HG03571 (cell line): Measurements from ENCODE around the gene CBLB.
"Not testable (repeated sequence)": the region's sequence is repeated elsewhere in the genome, so short reads cannot be mapped to it uniquely, and the experiment has no call there.

Experiments used
- ATAC-seq: cut with Tn5 transposase; IDR thresholded peaks from one replicate; pipeline ENCODE4 v1.9.1; 2021; ENCODE audit not compliant: unreplicated experiment

CBLB gene

GRCh38 chr3:105762749-105763658 lies 105.8 kb downstream of the CBLB start:
- no peak for ATAC-seq

- ATAC-seq: not testable (repeated sequence)
These were observed 106.6 kb downstream of the CBLB start for GRCh38 chr3:105762214-105762613.

DNA sequence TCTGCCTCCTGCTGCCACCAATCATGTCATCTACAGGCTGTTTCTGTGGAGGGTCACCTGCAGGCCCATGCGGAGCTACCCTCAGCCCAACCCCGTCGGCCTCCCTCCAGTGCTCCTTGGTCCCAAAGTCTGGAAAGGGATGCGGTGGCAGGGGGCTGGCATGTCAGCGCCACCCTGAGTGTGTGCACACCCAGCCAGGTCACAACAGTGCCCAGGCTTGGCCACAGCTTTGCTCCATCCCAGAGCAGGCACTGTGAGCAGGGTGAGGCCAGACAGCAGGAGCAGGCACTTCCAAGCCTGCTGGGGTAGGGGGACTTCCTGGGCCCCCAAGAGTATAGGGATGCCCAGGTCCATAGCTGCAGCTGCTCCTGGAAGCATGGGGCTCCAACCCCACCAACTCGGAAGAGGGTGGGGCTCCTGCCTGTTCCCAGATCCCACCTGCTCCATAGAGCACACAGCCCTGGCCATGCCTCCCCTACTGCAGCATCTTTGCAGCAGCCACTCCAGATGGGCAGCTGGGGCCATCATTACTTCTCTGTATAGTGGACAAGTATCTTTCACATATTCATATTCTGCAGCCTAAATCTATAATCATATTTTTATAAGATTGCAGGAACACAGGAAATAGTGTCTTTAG lies 109.3 kb downstream of the CBLB start:
- no peak for ATAC-seq

DNA sequence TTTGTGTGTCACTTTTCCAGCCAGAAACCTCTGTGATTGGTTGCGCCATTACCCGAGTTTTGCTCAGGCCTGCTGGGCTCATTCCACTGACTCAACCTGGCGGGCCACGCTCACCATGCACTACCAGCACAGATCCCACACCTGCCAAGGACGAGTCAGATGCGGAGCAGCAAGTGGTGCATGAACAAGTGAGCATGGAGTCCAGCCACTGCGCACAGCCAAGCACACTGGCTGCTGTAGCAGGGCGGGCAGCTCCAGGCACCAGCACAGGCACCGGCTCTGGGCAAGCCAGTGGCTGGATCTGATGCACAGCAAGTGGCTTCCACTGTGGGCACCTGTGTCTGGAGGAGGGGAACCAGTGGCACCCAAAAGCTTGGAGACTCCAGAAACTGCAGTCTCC lies 110.4 kb downstream of the CBLB start:
- ATAC-seq: no peak

DNA sequence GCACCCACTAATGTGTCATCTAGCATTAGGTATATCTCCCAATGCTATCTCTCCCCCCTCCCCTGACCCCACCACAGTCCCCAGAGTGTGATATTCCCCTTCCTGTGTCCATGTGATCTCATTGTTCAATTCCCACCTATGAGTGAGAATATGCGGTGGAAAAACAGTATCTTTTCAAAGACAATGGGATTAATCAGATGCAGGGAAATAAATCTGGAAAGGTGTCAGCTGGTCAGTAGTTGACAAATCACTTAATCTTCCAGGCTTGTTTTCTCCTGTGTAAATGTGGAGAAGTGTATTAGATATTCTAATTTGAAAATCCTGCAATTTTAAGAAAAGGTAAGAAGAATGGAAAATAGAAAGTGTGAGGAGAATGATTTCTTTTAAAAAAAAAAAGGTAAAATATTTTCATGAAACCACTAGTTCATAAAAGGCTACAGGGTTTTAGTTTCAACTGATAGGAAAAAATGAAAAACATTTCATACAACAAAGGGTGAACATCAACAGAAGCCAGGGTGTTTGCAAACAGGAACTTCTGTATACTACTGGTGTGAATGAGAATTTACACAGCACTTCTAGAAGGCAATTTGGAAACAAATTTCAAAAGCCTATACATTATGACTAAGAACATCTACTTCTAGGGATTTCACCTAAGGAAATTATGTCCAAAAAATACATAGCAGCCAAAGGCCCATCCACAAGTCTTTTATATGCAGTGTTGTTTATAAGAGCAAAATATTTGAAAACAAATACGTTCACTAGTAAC lies 113.5 kb downstream of the CBLB start:
- ATAC-seq: no peak

GRCh38 chr3:105752791-105753415 lies 115.9 kb downstream of the CBLB start:
- ATAC-seq: no peak

- no peak for ATAC-seq
These were observed 121.1 kb downstream of the CBLB start for GRCh38 chr3:105747696-105748095.

DNA sequence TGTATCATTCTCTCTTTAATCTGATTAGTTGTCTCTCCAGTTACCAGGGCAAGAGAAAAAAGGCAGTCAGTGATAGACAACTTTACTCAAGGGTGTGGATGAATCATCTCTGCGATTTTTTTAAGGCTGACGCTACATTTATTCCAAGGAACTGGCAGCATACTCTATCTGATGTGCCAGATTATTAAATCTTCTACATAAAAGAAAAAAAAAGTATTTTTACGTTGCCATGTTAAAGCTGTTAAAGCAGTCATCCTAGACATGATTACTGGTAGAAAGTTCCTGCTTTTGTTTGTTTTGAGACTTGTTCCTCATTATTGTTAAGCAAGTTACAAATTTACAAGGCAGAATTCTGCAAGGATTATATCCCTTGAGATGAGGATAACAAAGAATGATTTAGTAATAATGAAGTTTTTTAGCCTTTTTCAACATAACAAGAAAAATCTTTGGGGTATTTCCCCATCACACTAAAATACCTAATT lies 121.7 kb downstream of the CBLB start:
- no peak for ATAC-seq

GRCh38 chr3:105746231-105746996 lies 122.4 kb downstream of the CBLB start:
- ATAC-seq: peak; percentile 81

- no peak for ATAC-seq
These were observed 123.8 kb downstream of the CBLB start for GRCh38 chr3:105745046-105745445.

DNA sequence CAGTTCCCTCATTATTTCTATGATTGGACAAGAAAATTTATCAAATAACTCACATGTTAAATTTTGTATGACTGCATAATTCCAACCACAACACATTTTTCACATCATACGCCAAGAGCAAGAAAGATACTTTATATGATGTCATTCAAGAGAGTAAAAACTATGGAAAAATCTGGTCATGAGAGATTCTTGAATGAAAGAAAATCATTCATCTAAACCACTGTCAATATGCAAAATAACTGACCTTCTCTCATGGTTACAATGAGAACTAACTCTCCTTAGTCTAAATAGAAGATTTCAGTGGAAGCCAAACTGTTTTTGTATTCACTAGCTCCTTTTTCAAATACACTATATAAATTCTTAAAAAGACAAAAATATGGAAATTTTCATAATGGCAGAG lies 124.6 kb downstream of the CBLB start:
- ATAC-seq: no peak

DNA sequence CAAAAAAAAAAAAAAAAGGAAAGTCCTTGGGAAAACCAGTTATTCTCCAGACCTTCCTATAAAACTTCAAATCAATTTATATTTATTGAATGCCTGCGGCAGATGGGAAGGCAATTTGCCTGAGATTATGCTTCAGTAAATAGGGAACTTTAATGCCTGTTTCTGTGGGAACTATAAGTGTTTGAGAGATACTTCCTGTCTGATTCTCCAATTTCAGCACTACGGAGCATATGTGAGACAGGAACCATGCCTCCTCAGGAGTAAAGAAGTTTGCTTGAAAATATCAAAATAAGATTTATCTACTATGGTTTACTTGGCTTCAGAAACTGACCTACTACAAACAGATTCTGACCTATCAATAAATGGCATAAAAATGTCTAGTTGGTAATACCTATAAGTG lies 135.5 kb downstream of the CBLB start:
- no peak for ATAC-seq

DNA sequence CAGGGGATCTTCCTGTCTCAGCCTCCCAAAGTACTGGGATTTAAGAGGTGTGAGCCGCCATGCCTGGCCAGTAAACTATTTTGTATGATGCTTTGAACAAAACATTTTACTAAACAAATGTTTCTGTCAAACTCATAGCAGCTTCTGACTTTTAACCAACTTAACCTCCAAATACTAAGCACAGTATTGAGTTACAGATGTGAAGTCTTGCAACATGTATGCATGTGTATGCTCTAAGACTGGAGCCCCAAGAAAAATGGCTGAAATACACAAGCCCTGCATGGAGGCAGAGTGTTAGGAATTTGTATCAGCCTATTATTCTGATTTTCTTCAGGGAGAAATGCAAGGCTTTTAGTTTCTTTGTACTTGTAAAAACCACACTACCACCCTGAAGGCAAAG lies 137.1 kb downstream of the CBLB start:
- ATAC-seq: no peak

- no peak for ATAC-seq
These were observed 137.9 kb downstream of the CBLB start for GRCh38 chr3:105730801-105731354.

- ATAC-seq: no peak
These were observed 139.1 kb downstream of the CBLB start for GRCh38 chr3:105729667-105730066.

GRCh38 chr3:105728771-105729312 lies 140.0 kb downstream of the CBLB start:
- no peak for ATAC-seq

DNA sequence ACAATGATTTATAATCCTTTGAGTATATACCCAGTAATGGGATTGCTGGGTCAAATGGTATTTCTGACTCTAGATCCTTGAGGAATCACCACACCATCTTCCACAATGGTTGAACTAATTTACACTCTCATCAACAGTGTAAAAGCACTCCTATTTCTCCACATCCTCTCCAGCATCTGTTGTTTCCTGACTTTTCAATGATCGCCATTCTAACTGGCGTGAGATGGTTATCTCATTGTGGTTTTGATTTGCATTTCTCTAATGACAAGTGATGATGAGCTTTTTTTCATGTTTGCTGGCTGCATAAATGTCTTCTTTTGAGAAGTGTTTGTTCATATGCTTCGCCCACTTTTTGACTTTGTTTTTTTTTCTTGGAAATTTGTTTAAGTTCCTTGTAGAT lies 141.8 kb downstream of the CBLB start:
- not testable (repeated sequence) for ATAC-seq

DNA sequence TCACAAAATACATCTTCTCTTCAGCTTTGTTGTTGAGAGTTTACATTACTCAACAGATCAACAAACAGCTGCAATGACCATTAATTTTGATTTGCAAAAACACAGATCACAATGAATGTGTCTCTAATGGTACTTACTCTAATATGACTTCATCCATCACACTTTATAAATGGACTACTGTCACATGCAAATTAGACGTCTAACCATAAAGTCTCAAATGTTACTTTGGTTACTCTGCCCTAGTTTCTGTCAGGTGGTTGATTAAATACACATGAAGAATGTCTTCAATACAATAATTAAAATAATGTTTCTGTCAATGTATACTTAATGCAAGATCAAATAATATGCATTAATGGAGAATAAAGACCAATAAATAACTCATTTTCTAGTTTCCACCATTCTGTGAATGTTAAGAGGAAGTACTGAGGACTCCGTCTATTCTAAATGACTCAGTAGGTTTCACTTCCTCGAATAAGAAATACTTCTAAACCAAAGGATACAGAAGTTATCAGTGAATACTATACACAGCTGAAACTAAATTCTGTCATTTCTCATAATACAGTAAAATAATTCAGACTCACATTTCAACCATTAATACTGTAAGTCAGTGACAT lies 145.8 kb downstream of the CBLB start:
- ATAC-seq: peak; percentile 100

GRCh38 chr3:105719791-105720190 lies 149.0 kb downstream of the CBLB start:
- no peak for ATAC-seq
